Testis (tissue), 3 donors: Measurements from ENCODE around the gene SLC22A17. TPM values are rescaled to one million over a fixed set of nuclear protein-coding genes. Genes with fewer than 3 reads are reported as not detected.

ENCODE experiments used
- DNase-seq: peaks from one replicate; pipeline ENCODE4 v3.0.0-alpha.2; 2019
- H3K27ac ChIP-seq, 2 donors: fragments of 200-600 bp; sonication (generic); one replicate each; pipeline ENCODE4 v1.5.1; 2019
- H3K27me3 ChIP-seq: fragments of 200-600 bp; sonication (generic); one replicate; pipeline ENCODE4 v1.5.1; 2019
- H3K36me3 ChIP-seq: fragments of 200-600 bp; sonication (generic); one replicate; pipeline ENCODE4 v1.5.1; 2017; ENCODE audit warnings: low read depth; ENCODE audit errors: missing control alignments
- H3K4me1 ChIP-seq: fragments of 200-600 bp; sonication (generic); one replicate; pipeline ENCODE4 v1.5.1; 2019
- H3K4me3 ChIP-seq, 2 donors: fragments of 200-600 bp; sonication (generic); one replicate each; pipeline ENCODE4 v1.5.1; 2017 to 2019
- H3K9me3 ChIP-seq: fragments of 200-600 bp; sonication (generic); one replicate; pipeline ENCODE4 v1.5.1; 2017
- CTCF ChIP-seq, 3 experiments: fragments of 450-650 bp in 2 of 3; fragments of 200-600 bp in 1 of 3; sonication (generic) in 1 of 3; IDR thresholded peaks; one replicate each; pipeline ENCODE4 v1.5.1; 2016 to 2019; ENCODE audit warnings: antibody characterized with exemption in 3 of 3, mild to moderate bottlenecking in 2 of 3, moderate library complexity in 1 of 3
- POLR2A ChIP-seq: fragments of 450-650 bp; IDR thresholded peaks from one replicate; pipeline ENCODE4 v1.6.1; 2017; ENCODE audit warnings: antibody characterized with exemption, mild to moderate bottlenecking, moderate library complexity
- WGBS, 2 donors: methylation state at CpG; one replicate each; pipeline ENCODE4 v1.1.5; 2018; 5-methylcytosine and 5-hydroxymethylcytosine counted together
- intact Hi-C: fragments of 100-400 bp; cut with DNase I; formaldehyde crosslinking; loops from one replicate; pipeline ENCODE4 v1.15.1; 2023; ENCODE audit warnings: low total_unique reads
- polyA plus RNA-seq: library from polyadenylated mRNA; stranded (reverse); fragments of 350-450 nt; fragmentation: Illumina TruSeq; extraction: RNeasy Lipid Tissue Mini Kit (QIAGEN cat#74804); gene quantifications from one replicate; pipeline ENCODE4 v1.2.3, GENCODE V29; 2014; ENCODE audit warnings: low read depth, low replicate concordance; ENCODE audit not compliant: insufficient read depth
- total RNA-seq, 2 donors: library from RNA; depleted of rRNA; stranded (reverse); fragments of >200 nt; gene quantifications; one replicate each; pipeline ENCODE4 v1.2.3, GENCODE V29; 2016

Gene SLC22A17
- total and polyA plus RNA-seq, 3 donors from 2014 or later = 37.3 to 93.8 (median 56.6) TPM

GRCh38 chr14:23378612-23379220 lies 26.0 kb upstream of the SLC22A17 start:
- no peak for TF ChIP-seq CTCF (IDR thresholded peaks at IDR 0.05)
- no peak for TF ChIP-seq POLR2A
- no peaks in the 10 kb centered on the region for H3K36me3 ChIP-seq
- 77 to 87% methylated on average over 7 to 11 of the region's 11 CpGs for WGBS, 2 donors
- H3K4me1 ChIP-seq = peaks cover 4% of the 10 kb centered on the region
- H3K27ac ChIP-seq = no peak overlapping the region
- no peak for DNase-seq
- no peaks in the 10 kb centered on the region for H3K9me3 ChIP-seq
- H3K4me3 ChIP-seq = no peak overlapping the region
- intact Hi-C loops = no loop called here
- H3K27me3 ChIP-seq = no peaks in the 10 kb centered on the region

- Histone ChIP-seq H3K27me3 (no peaks in the 10 kb centered on the region), H3K27ac (no peak overlapping the region), H3K4me3 (no peak overlapping the region), H3K9me3 (no peaks in the 10 kb centered on the region), H3K4me1 (peaks cover 4% of the 10 kb centered on the region), H3K36me3 (no peaks in the 10 kb centered on the region)
- no peak for TF ChIP-seq POLR2A
- no peak for TF ChIP-seq CTCF (IDR thresholded peaks at IDR 0.05)
- intact Hi-C loops = no loop called here
- WGBS, 2 donors = 74 to 83% methylated on average over 12 to 14 of the region's 14 CpGs
- no peak for DNase-seq
These were observed 25.2 kb upstream of the SLC22A17 start for GRCh38 chr14:23377573-23378563.

DNA sequence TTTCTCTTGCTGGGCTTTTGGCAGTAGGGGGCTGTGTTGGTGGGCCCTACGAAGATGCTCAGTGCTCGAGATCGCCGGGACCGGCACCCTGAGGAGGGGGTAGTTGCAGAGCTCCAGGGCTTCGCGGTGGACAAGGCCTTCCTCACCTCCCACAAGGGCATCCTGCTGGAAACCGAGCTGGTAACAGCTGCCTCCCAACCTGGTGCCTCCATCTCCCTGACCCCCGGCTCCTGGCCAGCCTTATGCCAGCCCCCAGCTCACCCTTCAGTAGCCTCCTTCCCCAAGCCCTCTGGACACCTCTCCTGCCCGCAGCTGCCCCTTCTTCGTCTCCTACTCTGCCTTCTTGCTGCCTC lies 24.5 kb upstream of the SLC22A17 start:
- TF ChIP-seq POLR2A (no peak), CTCF (IDR thresholded peaks at IDR 0.05) (no peak)
- no peak overlapping the region for H3K4me3 ChIP-seq

GRCh38 chr14:23376482-23377197 lies 24.0 kb upstream of the SLC22A17 start, which contains the start of gene CMTM5:
Gene CMTM5 (plus strand): TSS chr14:23377046. CDS start chr14:23377252, 206 bp downstream.
- TF ChIP-seq POLR2A (no peak), CTCF (IDR thresholded peaks at IDR 0.05) (no peak)
- H3K4me3 ChIP-seq = no peak within 1 kb of the TSS
- no peak within 1 kb of the TSS for H3K27ac ChIP-seq
- 65 to 79% methylated on average over 10 to 13 of the region's 13 CpGs for WGBS, 2 donors
- no peaks in the 10 kb centered on the region for H3K27me3 ChIP-seq
- DNase-seq = no peak
- intact Hi-C loops = no loop called here
- peaks cover 4% of the 10 kb centered on the region for H3K4me1 ChIP-seq
- no peaks in the 10 kb centered on the region for H3K36me3 ChIP-seq
- H3K9me3 ChIP-seq = no peaks in the 10 kb centered on the region

More for the DNA sequence above, 24.5 kb upstream of the SLC22A17 start:
- Histone ChIP-seq H3K27ac (no peak overlapping the region), H3K4me1 (peaks cover 4% of the 10 kb centered on the region), H3K27me3 (no peaks in the 10 kb centered on the region), H3K36me3 (no peaks in the 10 kb centered on the region), H3K9me3 (no peaks in the 10 kb centered on the region)
- no peak for DNase-seq
- intact Hi-C loops = no loop called here
- WGBS, 2 donors = 68 to 86% methylated on average over 2 to 11 of the region's 11 CpGs
